GM12873 (cell line): ENCODE results near the gene NAPEPLD.

Experiments
- TF ChIP-seq, protein P1 (sequence below): IDR thresholded peaks from 2 replicates; pipeline ENCODE4 v1.5.1; 2012; ENCODE audit warnings: low read depth, mild to moderate bottlenecking, moderate library complexity, low read length, control low read depth; ENCODE audit not compliant: insufficient read depth; ENCODE audit errors: missing control alignments

Gene NAPEPLD

DNA sequence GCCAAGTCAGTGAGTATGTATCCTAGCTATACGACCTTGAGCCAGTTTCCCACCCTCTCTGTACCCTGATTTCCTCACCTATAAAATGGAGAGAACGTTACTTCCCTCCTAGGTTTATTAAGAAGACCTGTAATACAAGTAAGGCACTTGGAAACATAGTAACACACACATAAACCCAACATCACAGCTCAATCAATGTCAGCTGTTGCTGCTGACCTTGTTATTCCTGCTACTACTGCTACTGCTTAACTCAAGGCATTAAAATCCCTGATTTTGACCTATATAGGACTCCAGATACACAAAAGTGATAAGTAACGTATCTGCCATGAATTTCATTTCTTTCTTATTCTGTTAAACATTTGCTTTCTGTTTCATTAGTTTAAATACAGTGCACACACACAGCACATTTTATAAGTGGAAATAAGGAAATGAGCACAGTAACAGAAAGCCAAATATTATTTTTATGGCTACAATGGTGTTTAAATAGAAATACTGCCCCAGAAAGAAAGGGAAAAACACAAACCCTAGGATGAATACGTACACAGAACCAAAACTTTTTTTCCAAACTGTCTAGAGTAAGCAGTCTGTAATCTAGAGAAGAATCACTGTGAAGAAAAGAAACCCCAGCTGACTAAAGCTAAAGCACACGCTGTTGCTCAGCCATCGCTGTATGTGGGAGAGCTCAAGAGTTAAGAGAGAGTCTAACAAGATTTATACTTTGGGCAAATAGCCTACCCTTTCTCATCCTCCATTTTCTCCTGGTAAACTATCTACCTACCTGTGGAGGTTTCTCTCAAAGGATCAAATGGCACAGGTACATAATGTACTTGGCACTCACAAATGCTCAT, 19.0 kb downstream of the NAPEPLD start:
- TF ChIP-seq, protein P1, sequence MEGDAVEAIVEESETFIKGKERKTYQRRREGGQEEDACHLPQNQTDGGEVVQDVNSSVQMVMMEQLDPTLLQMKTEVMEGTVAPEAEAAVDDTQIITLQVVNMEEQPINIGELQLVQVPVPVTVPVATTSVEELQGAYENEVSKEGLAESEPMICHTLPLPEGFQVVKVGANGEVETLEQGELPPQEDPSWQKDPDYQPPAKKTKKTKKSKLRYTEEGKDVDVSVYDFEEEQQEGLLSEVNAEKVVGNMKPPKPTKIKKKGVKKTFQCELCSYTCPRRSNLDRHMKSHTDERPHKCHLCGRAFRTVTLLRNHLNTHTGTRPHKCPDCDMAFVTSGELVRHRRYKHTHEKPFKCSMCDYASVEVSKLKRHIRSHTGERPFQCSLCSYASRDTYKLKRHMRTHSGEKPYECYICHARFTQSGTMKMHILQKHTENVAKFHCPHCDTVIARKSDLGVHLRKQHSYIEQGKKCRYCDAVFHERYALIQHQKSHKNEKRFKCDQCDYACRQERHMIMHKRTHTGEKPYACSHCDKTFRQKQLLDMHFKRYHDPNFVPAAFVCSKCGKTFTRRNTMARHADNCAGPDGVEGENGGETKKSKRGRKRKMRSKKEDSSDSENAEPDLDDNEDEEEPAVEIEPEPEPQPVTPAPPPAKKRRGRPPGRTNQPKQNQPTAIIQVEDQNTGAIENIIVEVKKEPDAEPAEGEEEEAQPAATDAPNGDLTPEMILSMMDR, result no peak

DNA sequence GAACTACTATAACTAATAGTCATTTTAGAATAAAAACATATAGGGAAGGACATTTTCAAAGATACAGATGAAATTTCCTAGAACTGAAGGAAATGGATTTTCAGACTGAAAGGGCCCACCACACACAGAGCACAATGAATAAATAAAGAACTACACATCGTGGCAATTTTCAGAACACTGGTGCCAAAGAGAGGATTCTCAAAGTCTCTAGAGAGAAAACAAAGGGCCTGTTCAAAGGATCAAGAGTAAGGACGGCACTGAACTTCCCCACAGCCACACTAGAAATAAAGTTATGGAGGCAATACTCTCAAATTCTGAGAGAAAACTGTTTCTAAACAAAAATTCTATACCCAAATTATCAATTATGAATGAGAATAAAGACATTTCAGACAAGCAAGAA, 21.9 kb downstream of the NAPEPLD start:
- TF ChIP-seq, protein P1, result no peak

DNA sequence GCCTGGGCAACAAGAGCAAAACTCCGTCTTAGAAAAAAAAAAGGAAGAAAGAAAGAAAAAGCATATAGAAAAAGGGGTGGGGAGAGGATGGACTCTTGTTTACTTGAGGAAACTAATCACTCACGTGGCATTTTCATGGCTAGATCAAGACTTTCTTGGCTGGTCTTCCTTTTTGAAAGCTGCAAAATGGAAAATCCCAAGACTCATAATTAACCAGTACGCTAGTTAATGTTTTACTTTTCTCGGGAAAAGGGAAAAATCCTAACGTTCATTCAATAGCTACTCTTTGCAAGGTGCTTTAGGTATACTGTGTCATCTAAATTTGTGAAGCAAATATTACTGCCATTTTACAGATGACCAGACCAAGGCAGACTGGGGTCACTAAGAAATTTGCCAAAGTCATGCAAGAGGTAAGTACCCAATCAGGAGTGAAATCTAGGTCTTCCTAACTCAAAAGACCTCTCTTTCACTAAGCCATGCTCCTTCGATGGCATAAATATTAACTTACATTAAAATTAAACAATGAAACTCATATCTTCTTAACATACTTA, 24.4 kb downstream of the NAPEPLD start:
- TF ChIP-seq, protein P1, result no peak

DNA sequence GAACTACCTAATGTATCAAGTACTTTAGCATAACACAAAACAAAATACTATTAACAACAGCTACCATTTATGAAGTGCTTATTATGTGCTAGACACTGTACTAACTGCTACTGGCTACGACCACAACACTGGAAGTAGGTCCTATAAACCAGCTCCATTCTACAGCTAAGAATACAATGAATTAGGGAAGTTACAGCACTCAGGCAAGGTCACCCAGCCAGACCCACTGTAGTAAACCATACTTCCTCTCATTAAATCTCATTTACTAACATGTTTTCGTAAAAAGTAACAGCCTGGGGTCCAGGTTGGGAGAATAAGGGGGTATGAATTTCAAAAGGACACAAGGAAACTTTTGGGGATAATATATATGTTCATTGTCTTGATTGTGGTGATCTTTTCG, 25.4 kb downstream of the NAPEPLD start:
- TF ChIP-seq, protein P1, result no peak

DNA sequence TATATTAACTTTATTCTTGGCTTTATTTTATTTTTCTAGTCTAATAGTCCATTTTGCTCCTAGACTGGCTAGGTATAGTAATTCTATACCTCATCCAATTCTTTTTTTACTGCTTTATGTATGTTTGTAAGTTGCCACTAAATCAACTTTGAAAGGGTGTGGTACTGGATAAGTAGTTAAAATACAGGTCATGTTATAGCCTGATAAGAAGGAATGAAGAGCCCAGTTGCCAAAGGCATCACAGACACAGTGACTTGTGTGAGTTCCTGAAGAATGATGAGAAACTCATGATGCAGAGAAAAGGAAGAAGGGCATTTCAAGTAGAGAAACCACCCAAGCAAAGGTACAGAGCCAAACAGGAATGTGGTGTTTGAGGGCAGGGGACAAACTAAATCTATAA, 27.3 kb downstream of the NAPEPLD start:
- TF ChIP-seq, protein P1, result no peak

DNA sequence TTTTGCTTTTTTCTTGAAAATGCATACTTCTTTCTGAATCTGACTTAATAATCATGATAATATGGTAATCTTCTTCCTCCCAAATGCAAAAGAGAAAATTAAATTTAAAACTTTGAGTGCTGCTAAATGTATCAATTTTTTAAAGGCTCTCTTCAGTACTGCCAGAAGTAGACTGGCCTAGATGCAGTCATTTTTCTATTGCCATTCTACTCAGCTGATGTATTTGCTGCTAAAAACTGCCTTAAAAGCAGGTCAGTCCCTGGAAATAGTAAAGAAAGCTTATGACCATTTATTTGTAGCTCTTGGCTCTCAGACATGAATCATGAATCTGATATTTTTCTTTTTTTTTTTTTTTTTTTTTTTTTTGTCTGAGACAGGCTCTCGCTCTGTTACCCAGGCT, 28.5 kb downstream of the NAPEPLD start:
- TF ChIP-seq, protein P1, result no peak

DNA sequence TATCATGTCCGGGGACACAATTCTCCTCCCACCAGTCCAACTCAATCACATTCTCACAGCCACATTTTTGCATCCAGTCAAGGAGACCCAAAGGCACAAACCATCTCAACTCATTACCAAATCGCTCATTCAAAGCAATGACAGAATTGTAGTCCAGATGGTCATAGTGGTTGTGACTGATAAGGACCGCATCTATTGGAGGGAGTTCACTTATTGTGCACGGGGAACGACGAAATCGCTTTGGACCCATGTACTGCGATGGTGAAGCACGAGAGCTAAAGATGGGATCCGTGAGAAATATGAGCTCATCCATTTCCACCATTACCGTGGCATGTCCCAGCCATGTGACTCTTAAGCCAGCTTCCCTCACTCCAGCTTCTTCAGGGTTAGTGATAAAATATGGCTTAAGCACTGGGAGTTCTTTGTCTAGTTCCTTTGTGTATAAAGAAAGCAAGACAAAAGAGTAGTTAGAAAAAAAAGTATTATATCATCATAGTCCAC, 29.1 kb downstream of the NAPEPLD start:
- TF ChIP-seq, protein P1, result no peak
